Measurements from ENCODE around the gene NR6A1.

DNA sequence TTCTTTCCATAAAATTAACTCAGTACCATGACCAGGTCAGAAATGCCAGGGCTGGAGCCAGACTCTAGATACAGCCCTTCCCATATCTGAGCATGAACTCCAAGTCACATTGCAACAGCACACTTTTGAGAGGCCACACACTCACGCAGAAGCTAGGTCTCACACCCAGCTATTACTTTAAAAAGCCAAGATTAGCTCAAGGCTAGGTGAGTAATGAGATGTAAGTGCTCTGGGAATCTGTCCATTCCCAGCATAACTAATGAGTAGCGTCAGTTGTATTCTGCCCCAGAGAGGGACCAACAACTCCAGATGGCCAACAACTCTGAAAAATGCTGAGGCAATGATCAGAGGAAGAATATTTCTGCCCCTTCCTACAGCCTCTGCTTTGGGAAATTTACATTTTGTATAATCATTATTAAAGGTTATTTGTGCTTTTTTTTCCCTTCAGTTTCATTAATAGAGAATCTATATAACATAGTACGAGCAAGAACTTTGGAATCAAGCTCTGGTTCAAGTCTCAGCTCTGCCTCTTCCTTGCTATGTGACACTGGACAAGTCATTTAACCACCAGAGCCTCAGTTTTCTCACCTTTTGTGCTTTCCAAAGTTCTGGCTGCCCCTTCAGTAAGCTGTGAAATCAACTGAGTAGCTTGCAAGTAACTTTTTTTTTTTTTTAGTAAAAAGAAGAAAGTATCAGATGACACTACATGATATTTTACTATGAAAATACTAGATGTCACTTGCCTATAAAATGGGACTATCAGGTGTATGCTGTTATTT, 118.3 kb downstream of the NR6A1 start:
- TF ChIP-seq, protein P1, sequence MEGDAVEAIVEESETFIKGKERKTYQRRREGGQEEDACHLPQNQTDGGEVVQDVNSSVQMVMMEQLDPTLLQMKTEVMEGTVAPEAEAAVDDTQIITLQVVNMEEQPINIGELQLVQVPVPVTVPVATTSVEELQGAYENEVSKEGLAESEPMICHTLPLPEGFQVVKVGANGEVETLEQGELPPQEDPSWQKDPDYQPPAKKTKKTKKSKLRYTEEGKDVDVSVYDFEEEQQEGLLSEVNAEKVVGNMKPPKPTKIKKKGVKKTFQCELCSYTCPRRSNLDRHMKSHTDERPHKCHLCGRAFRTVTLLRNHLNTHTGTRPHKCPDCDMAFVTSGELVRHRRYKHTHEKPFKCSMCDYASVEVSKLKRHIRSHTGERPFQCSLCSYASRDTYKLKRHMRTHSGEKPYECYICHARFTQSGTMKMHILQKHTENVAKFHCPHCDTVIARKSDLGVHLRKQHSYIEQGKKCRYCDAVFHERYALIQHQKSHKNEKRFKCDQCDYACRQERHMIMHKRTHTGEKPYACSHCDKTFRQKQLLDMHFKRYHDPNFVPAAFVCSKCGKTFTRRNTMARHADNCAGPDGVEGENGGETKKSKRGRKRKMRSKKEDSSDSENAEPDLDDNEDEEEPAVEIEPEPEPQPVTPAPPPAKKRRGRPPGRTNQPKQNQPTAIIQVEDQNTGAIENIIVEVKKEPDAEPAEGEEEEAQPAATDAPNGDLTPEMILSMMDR (IDR thresholded peaks at IDR 0.05): no peak
- no peak for TF ChIP-seq EZH2 (IDR thresholded peaks at IDR 0.05)
- TF ChIP-seq EZH2phosphoT487 (IDR thresholded peaks at IDR 0.05): no peak

All from neural progenitor cell (in vitro differentiated cells).